ENCODE data around the gene NDUFA13.
A peak's percentile ranks its signal among the peaks of the same experiment; 100 is the strongest.

Gene NDUFA13

DNA sequence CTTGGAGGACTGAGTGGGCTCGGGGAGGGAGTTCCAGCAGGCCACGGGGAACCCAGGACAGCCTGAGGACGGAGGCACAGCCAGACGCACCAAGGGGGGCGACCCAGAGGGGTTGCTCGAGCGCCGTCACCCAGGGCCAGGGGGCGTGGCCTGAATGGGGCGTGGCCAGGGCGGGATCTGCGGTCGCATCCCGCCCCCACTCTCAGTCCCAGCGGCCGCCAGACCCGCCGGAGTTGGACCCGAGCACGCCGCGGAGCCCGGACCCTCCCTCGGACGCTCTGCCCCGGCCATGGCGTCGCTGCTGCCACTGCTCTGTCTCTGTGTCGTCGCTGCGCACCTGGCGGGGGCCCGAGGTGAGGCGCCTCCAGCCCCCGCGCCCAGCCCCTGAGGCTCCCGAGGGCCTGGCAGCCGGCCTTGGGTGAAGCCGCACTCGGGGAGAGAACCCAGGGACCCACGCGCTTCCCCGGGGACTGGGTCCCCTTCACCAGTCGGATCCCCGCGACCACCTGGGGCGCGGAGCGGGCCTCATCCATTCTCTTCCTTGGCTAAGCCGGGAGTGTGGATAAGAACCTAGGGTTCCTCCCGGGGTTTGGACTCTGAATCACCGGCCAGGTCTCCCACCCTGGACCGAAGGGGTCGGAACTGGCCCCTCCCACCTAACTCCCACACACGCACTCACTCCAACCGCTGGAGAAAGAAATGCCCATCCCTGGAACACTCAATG lies 22.2 kb downstream of the NDUFA13 start, which contains the start of gene CILP2:
Gene CILP2 (plus strand): TSS at position 205 of the 724 bp plus-strand sequence. CDS start 85 bp downstream, at position 290.
- peaks cover 0 to 12% (median 0%) of the 10 kb centered on the region in 11 experiments; a peak in 2 of 22 replicates for H3K9me3 ChIP-seq (replicated peaks in 1 of 11)
- TF ChIP-seq Cebpa-rat (IDR thresholded peaks at IDR 0.05) = no peak
- H4K20me1 ChIP-seq = peaks cover 0 to 38% (median 0%) of the 10 kb centered on the region in 11 experiments; a peak in 5 of 22 replicates
- H3K36me3 ChIP-seq = peaks cover 0 to 14% (median 3%) of the 10 kb centered on the region in 11 experiments; a peak in 8 of 22 replicates
- peaks cover 22 to 42% (median 33%) of the 10 kb centered on the region in 11 experiments for H3K27me3 ChIP-seq
- H3K9ac ChIP-seq = peak within 1 kb of the TSS in 7 of 11 experiments; percentile 4 to 54 (median 24); a peak in 6 of 22 replicates
- H3K27ac ChIP-seq = no peak within 1 kb of the TSS
- H3K4me2 ChIP-seq = peak within 1 kb of the TSS; percentile 54 to 84 (median 71)
- H3K4me3 ChIP-seq = peak within 1 kb of the TSS in 9 of 10 experiments; percentile 31 to 57 (median 45); a peak in 13 of 20 replicates
- peaks cover 26 to 48% (median 40%) of the 10 kb centered on the region in 10 experiments for H3K4me1 ChIP-seq

- Histone ChIP-seq H3K4me1 (peaks cover 20 to 48% (median 36%) of the 10 kb centered on the region in 10 experiments), H3K27ac (no peak overlapping the region), H3K9me3 (replicated peaks in 1 of 11) (peaks cover 0 to 12% (median 0%) of the 10 kb centered on the region in 11 experiments; a peak in 3 of 22 replicates), H4K20me1 (peaks cover 0 to 32% (median 0%) of the 10 kb centered on the region in 11 experiments; a peak in 4 of 22 replicates), H3K36me3 (peaks cover 0 to 14% (median 3%) of the 10 kb centered on the region in 11 experiments; a peak in 8 of 22 replicates), H3K4me2 (peak overlapping the region; percentile 54 to 84 (median 71); a peak in 19 of 22 replicates), H3K9ac (peak overlapping the region in 2 of 11 experiments; percentile 22 to 54; a peak in 1 of 22 replicates), H3K27me3 (peaks cover 22 to 42% (median 33%) of the 10 kb centered on the region in 11 experiments), H3K4me3 (peak overlapping the region in 5 of 10 experiments; percentile 33 to 57 (median 46); a peak in 5 of 20 replicates)
- TF ChIP-seq Cebpa-rat (IDR thresholded peaks at IDR 0.05) = no peak
These were observed 22.8 kb downstream of the NDUFA13 start for GRCh38 chr19:19538785-19539166.

- Histone ChIP-seq H3K4me1 (peaks cover 18 to 44% (median 30%) of the 10 kb centered on the region in 10 experiments; a peak in 19 of 20 replicates), H4K20me1 (peaks cover 0 to 29% (median 0%) of the 10 kb centered on the region in 11 experiments; a peak in 4 of 22 replicates), H3K4me3 (no peak overlapping the region), H3K9ac (no peak overlapping the region), H3K4me2 (no peak overlapping the region), H3K27me3 (peaks cover 22 to 42% (median 33%) of the 10 kb centered on the region in 11 experiments), H3K9me3 (replicated peaks in 1 of 11) (peaks cover 0 to 20% (median 0%) of the 10 kb centered on the region in 11 experiments; a peak in 4 of 22 replicates), H3K27ac (no peak overlapping the region), H3K36me3 (peaks cover 0 to 13% (median 7%) of the 10 kb centered on the region in 11 experiments; a peak in 9 of 22 replicates)
- TF ChIP-seq Cebpa-rat (IDR thresholded peaks at IDR 0.05) = no peak
These were observed 23.7 kb downstream of the NDUFA13 start for GRCh38 chr19:19539698-19540063.

DNA sequence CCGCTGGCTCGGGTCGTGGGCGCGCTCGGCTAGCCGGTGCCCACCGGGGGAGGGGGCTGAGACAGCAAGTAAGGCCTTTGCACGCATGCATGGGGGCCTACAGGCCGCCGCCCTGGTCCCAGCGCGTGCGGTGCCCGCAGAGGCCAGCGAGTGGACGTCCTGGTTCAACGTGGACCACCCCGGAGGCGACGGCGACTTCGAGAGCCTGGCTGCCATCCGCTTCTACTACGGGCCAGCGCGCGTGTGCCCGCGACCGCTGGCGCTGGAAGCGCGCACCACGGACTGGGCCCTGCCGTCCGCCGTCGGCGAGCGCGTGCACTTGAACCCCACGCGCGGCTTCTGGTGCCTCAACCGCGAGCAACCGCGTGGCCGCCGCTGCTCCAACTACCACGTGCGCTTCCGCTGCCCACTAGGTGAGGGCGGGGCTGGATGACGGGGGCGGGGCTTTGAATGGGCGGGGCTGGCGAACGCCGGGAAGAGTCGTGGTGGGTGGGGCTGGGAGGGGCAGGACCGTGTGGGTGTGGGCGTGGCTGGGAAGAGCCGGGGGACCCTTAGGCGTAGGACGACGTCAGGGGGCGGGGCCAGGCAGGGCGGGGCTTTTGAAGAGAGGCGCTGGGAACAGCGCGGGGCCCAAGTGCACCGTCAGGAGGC lies 24.2 kb downstream of the NDUFA13 start:
- Histone ChIP-seq H3K36me3 (peaks cover 0 to 11% (median 5%) of the 10 kb centered on the region in 11 experiments; a peak in 9 of 22 replicates), H4K20me1 (peaks cover 0 to 29% (median 0%) of the 10 kb centered on the region in 11 experiments; a peak in 3 of 22 replicates), H3K27me3 (peaks cover 22 to 42% (median 33%) of the 10 kb centered on the region in 11 experiments), H3K4me1 (peaks cover 18 to 44% (median 30%) of the 10 kb centered on the region in 10 experiments; a peak in 19 of 20 replicates), H3K4me3 (no peak overlapping the region), H3K27ac (no peak overlapping the region), H3K4me2 (no peak overlapping the region), H3K9me3 (replicated peaks in 1 of 11) (peaks cover 0 to 24% (median 0%) of the 10 kb centered on the region in 11 experiments; a peak in 5 of 22 replicates), H3K9ac (no peak overlapping the region)
- no peak for TF ChIP-seq Cebpa-rat (IDR thresholded peaks at IDR 0.05)

DNA sequence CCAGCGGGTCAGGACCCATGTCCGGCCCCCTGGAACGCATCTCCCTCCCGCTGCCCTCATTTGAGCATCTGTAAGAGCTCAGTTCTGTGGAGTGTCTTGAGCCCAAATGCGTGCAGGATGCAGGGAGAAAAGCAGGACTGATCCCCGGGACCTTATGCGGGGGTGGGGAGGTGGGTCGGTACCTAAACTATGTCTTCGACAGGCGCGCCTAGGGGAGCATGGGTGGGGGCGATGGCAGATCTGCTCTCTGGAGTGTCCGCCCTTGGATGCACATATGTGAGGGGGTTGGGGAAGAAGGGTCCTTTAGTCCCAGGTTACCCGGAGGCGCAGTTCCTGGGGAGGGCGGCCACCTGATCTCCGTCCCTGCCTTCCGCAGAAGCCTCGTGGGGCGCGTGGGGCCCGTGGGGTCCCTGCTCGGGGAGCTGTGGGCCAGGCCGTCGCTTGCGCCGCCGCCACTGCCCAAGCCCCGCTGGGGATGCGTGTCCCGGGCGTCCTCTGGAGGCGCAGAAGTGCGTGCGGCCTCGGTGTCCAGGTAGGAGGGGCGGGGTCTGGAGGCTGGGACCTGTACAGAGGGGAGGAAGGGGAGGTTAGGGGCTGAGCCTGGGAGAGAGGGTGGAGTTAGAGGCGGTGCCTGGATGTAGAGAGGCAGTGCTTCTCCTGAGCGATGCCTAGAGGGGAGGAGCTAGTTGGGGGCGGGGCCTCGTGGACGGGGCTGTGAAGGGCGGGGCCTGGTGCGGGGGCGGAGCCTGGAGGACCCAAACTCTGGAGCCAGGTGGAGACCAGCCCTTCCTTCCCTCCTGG lies 24.9 kb downstream of the NDUFA13 start:
- Histone ChIP-seq H3K27ac (no peak overlapping the region; a peak in 1 of 22 replicates), H3K36me3 (peaks cover 0 to 11% (median 0%) of the 10 kb centered on the region in 11 experiments; a peak in 3 of 22 replicates), H4K20me1 (peaks cover 0 to 23% (median 0%) of the 10 kb centered on the region in 11 experiments; a peak in 3 of 22 replicates), H3K4me1 (peaks cover 18 to 44% (median 30%) of the 10 kb centered on the region in 10 experiments; a peak in 19 of 20 replicates), H3K4me2 (peak overlapping the region in 3 of 11 experiments; percentile 52 to 77 (median 62); a peak in 4 of 22 replicates), H3K9me3 (replicated peaks in 1 of 11) (peaks cover 0 to 24% (median 0%) of the 10 kb centered on the region in 11 experiments; a peak in 5 of 22 replicates), H3K27me3 (peaks cover 22 to 42% (median 33%) of the 10 kb centered on the region in 11 experiments), H3K4me3 (no peak overlapping the region), H3K9ac (no peak overlapping the region)
- TF ChIP-seq Cebpa-rat (IDR thresholded peaks at IDR 0.05) = no peak

DNA sequence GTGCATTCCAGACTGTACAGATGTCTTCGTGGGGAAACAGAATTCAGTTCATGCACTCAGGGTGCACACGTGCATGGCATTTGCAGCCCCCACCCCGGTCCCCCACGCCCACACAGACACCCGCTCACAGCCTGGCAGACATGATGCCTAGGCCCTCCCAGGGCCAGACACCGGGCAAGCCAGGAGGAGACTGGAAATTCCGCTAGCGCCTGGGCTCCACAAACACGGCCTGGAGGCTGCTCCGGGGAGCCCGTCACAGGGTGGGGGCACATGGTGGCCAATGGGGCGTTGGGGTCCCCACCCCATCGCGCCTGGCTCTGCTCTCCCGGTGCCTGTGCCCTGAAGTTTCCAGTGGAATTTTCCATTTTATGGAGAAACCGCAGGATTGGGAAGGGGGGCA lies 25.6 kb downstream of the NDUFA13 start:
- H3K27me3 ChIP-seq = peaks cover 22 to 37% (median 33%) of the 10 kb centered on the region in 11 experiments
- peak overlapping the region in 8 of 11 experiments; percentile 35 to 76 (median 57); a peak in 14 of 22 replicates for H3K27ac ChIP-seq
- H3K4me2 ChIP-seq = peak overlapping the region in 9 of 11 experiments; percentile 25 to 80 (median 62); a peak in 14 of 22 replicates
- H3K4me3 ChIP-seq = no peak overlapping the region
- H4K20me1 ChIP-seq = peaks cover 0 to 17% (median 0%) of the 10 kb centered on the region in 11 experiments; a peak in 3 of 22 replicates
- peak overlapping the region in 2 of 11 experiments; percentile 24 to 46; a peak in 2 of 22 replicates for H3K9ac ChIP-seq
- peaks cover 18 to 44% (median 30%) of the 10 kb centered on the region in 10 experiments; a peak in 19 of 20 replicates for H3K4me1 ChIP-seq
- peaks cover 0 to 24% (median 0%) of the 10 kb centered on the region in 11 experiments; a peak in 5 of 22 replicates for H3K9me3 ChIP-seq (replicated peaks in 1 of 11)
- no peak for TF ChIP-seq Cebpa-rat (IDR thresholded peaks at IDR 0.05)
- peaks cover 0 to 11% (median 0%) of the 10 kb centered on the region in 11 experiments; a peak in 1 of 22 replicates for H3K36me3 ChIP-seq

DNA sequence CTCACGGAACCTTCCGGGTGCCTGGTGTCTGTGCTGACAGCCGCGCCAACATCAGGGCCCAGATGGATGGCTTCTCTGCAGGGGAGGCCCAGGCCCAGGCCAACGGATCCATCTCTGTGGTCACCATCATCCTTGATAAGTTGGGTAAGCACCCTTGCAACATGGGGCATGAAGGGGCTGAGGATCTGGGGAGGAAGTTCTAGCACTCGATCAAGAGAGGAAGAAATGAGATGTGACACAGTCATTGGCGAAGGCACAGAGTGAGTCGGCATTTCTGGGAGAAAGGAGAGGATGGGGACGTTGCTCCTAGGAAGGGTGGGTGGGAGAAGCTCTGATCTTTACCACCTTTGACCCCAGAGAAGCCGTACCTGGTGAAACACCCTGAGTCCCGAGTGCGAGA lies 26.5 kb downstream of the NDUFA13 start:
- H3K4me3 ChIP-seq = 0 out of 20 replicates have a peak overlapping the region, but pooled peaks of 1 of the 10 experiments have one; percentile 29
- H3K27ac ChIP-seq = peak overlapping the region in 9 of 11 experiments; percentile 35 to 76 (median 57); a peak in 15 of 22 replicates
- peak overlapping the region in 10 of 11 experiments; percentile 25 to 80 (median 62); a peak in 18 of 22 replicates for H3K4me2 ChIP-seq
- peaks cover 17 to 28% (median 27%) of the 10 kb centered on the region in 11 experiments for H3K27me3 ChIP-seq
- H3K36me3 ChIP-seq = peaks cover 0 to 11% (median 0%) of the 10 kb centered on the region in 11 experiments; a peak in 1 of 22 replicates
- H3K9me3 ChIP-seq (replicated peaks in 1 of 11) = peaks cover 0 to 24% (median 0%) of the 10 kb centered on the region in 11 experiments; a peak in 5 of 22 replicates
- TF ChIP-seq Cebpa-rat (IDR thresholded peaks at IDR 0.05) = 0 out of 22 replicates have a peak, but pooled peaks of 2 of the 11 experiments have one; percentile 23 to 28
- H3K4me1 ChIP-seq = peaks cover 18 to 43% (median 30%) of the 10 kb centered on the region in 10 experiments; a peak in 19 of 20 replicates
- peaks cover 0 to 9% (median 0%) of the 10 kb centered on the region in 11 experiments; a peak in 3 of 22 replicates for H4K20me1 ChIP-seq
- H3K9ac ChIP-seq = peak overlapping the region in 4 of 11 experiments; percentile 24 to 48 (median 38); a peak in 6 of 22 replicates

Data from BLaER1 treated with 17β-estradiol and CSF1 and Interleukin-3, amounts not matched to agents 10 nM and 100 nM (cell line).